Measurements from ENCODE around the gene TBC1D1.

The TBC1D1 gene

DNA sequence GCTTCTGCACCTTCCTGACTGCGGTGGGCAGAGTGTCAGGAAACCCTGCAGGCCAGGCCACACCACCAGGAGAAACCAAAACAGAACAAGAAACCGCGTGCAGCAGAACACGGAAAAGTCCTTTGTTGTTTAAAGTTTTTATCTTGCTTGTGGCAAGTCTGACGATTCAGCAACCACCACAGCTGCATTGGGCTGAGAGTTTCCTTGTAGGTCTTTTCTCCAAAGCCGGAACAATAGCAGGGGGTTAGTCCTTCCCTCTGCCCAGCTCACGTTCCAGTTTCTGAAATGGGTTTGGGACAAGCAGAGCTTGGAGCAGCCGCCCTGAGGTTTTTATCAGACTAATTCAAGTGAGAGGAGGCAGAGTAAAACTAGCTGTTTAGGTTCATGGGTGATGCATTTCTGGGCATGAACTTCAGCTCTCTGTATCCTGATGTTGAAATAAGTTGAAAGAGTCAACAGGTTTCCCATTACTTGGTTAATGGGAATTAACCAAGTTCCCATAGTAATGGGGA lies 286.2 kb downstream of the TBC1D1 start:
- Histone ChIP-seq H4K8ac (ENCODE audit: low read depth, low read length) (no peak overlapping the region), H2BK5ac (ENCODE audit: low read depth, low read length, poor library complexity) (no peak overlapping the region), H3K79me2 (ENCODE audit: control insufficient read depth, insufficient read depth, low read length, poor library complexity) (no peaks in the 10 kb centered on the region), H2BK120ac (ENCODE audit: insufficient read depth, low read length, poor library complexity) (no peak overlapping the region), H3K4me1 (ENCODE audit: control insufficient read depth in 1 of 2, insufficient read depth in 2 of 2, low read length in 2 of 2) (peaks cover 0 to 6% of the 10 kb centered on the region in 2 experiments), H3K36me3 (ENCODE audit: control insufficient read depth in 1 of 2, insufficient read depth in 2 of 2, low read length in 2 of 2) (no peaks in the 10 kb centered on the region), H3K9me3 (ENCODE audit: insufficient read depth, low read depth, low read length) (no peaks in the 10 kb centered on the region), H3K27me3 (ENCODE audit: insufficient read depth, low read length) (no peaks in the 10 kb centered on the region), H3K4ac (ENCODE audit: low read depth, low read length) (no peak overlapping the region), H4K12ac (ENCODE audit: low read depth, low read length) (no peak overlapping the region), H2AFZ (ENCODE audit: insufficient read depth, low read length, poor library complexity) (no peak overlapping the region), H4K91ac (ENCODE audit: low read depth, low read length) (no peak overlapping the region), H3K79me1 (ENCODE audit: low read length) (no peaks in the 10 kb centered on the region), H3K9ac (ENCODE audit: low read length) (no peak overlapping the region), H2BK12ac (ENCODE audit: low read length) (peak overlapping the region; percentile 22), H3K27ac (ENCODE audit: low read depth, low read length) (no peak overlapping the region), H3K4me2 (ENCODE audit: low read length) (no peak overlapping the region), H3K4me3 (ENCODE audit: low read depth, low read length) (no peak overlapping the region), H2AK5ac (ENCODE audit: low read length) (no peak overlapping the region), H3K18ac (ENCODE audit: low read length) (no peak overlapping the region), H3K14ac (ENCODE audit: low read length) (no peak overlapping the region), H3K23ac (ENCODE audit: low read length) (no peak overlapping the region)
- no CpG with 5 or more reads among the region's 8 CpGs for whole genome bisulfite sequencing (ENCODE audit: extremely low coverage, insufficient coverage, insufficient read length)
- DNase-seq = no peak

DNA sequence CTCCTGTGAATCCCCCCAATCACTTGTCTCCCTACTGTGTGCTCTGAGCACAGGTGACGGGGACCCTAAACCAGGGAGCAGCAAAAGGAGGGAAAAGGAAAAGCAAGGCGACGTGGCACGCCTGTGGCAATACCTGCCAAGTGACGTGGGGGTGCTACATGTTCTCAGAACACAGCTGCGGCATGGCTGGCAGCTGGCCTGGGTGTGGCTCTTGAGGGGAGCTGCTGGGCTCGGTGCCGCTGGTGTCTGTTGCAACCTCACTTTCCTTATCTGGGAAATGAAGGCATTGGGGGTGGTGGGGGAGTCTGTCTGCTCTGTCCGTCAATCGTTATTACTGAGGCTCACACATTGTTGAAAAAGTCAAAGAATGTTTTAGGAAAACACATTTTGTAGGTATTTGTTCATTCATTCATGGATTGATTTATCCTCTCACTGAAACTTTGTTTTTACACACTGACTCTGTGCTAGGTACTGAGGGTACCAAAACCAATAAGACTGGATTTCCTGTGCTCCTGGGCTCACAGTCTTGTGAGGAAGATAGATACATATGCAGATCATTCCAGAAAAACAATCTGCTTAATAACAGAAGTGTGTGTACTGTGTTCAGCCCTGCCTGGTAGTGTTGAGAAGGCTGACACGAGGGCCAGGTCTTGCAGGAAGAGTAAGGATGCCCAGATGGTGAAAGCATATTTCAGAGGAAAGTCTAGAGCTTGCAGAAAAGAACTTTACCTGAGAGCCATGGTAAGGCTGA lies 286.9 kb downstream of the TBC1D1 start:
- Histone ChIP-seq H3K27me3 (ENCODE audit: insufficient read depth, low read length) (no peaks in the 10 kb centered on the region), H3K4ac (ENCODE audit: low read depth, low read length) (no peak overlapping the region), H2BK120ac (ENCODE audit: insufficient read depth, low read length, poor library complexity) (no peak overlapping the region), H3K79me1 (ENCODE audit: low read length) (no peaks in the 10 kb centered on the region), H3K79me2 (ENCODE audit: control insufficient read depth, insufficient read depth, low read length, poor library complexity) (no peaks in the 10 kb centered on the region), H3K18ac (ENCODE audit: low read length) (no peak overlapping the region), H3K9me3 (ENCODE audit: insufficient read depth, low read depth, low read length) (peaks cover 5% of the 10 kb centered on the region), H3K23ac (ENCODE audit: low read length) (no peak overlapping the region), H3K9ac (ENCODE audit: low read length) (no peak overlapping the region), H3K4me2 (ENCODE audit: low read length) (no peak overlapping the region), H3K14ac (ENCODE audit: low read length) (no peak overlapping the region), H4K91ac (ENCODE audit: low read depth, low read length) (no peak overlapping the region), H2AK5ac (ENCODE audit: low read length) (no peak overlapping the region), H2AFZ (ENCODE audit: insufficient read depth, low read length, poor library complexity) (no peak overlapping the region), H3K4me3 (ENCODE audit: low read depth, low read length) (no peak overlapping the region), H3K36me3 (ENCODE audit: control insufficient read depth in 1 of 2, insufficient read depth in 2 of 2, low read length in 2 of 2) (no peaks in the 10 kb centered on the region), H2BK12ac (ENCODE audit: low read length) (no peak overlapping the region), H3K4me1 (ENCODE audit: control insufficient read depth in 1 of 2, insufficient read depth in 2 of 2, low read length in 2 of 2) (peaks cover 0 to 6% of the 10 kb centered on the region in 2 experiments), H3K27ac (ENCODE audit: low read depth, low read length) (no peak overlapping the region), H4K12ac (ENCODE audit: low read depth, low read length) (no peak overlapping the region), H2BK5ac (ENCODE audit: low read depth, low read length, poor library complexity) (no peak overlapping the region), H4K8ac (ENCODE audit: low read depth, low read length) (no peak overlapping the region)
- WGBS (ENCODE audit: extremely low coverage, insufficient coverage, insufficient read length) = no CpG with 5 or more reads among the region's 11 CpGs
- DNase-seq = no peak

DNA sequence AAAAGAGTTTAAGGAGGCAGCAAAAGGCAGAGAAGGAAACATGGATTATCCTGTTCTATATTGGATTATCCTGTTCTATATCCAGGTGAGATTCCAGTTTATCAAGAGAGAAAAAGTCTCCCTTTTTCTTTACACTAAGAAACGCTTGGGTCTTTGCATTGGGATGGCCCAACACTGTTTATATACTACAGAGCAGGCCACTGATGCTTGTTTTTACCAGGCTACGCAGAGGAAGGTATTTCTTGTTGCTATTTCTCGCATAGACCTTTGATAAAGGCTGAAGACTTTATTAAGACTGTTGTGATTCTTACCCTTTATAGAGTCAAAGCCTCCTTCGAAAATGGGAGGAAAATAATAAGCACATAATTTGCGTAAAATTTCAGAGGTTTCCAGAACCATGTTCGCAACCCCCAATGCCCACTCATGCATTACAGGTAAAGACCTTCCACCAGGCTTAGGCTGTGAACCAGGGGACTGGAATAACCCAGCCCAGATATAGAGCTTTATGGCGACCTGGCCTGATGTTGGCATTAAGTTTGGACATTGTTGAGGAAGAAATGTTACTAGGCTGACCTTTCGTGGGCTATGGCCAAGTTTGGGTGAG lies 287.6 kb downstream of the TBC1D1 start:
- Histone ChIP-seq H3K27me3 (ENCODE audit: insufficient read depth, low read length) (no peaks in the 10 kb centered on the region), H4K91ac (ENCODE audit: low read depth, low read length) (no peak overlapping the region), H3K4me1 (ENCODE audit: control insufficient read depth in 1 of 2, insufficient read depth in 2 of 2, low read length in 2 of 2) (peaks cover 0 to 6% of the 10 kb centered on the region in 2 experiments), H3K18ac (ENCODE audit: low read length) (no peak overlapping the region), H3K4ac (ENCODE audit: low read depth, low read length) (no peak overlapping the region), H3K9me3 (ENCODE audit: insufficient read depth, low read depth, low read length) (peaks cover 9% of the 10 kb centered on the region), H3K14ac (ENCODE audit: low read length) (no peak overlapping the region), H3K4me2 (ENCODE audit: low read length) (no peak overlapping the region), H3K27ac (ENCODE audit: low read depth, low read length) (no peak overlapping the region), H2AFZ (ENCODE audit: insufficient read depth, low read length, poor library complexity) (no peak overlapping the region), H4K12ac (ENCODE audit: low read depth, low read length) (no peak overlapping the region), H3K79me2 (ENCODE audit: control insufficient read depth, insufficient read depth, low read length, poor library complexity) (no peaks in the 10 kb centered on the region), H3K4me3 (ENCODE audit: low read depth, low read length) (no peak overlapping the region), H2AK5ac (ENCODE audit: low read length) (no peak overlapping the region), H2BK5ac (ENCODE audit: low read depth, low read length, poor library complexity) (no peak overlapping the region), H4K8ac (ENCODE audit: low read depth, low read length) (no peak overlapping the region), H3K23ac (ENCODE audit: low read length) (no peak overlapping the region), H3K9ac (ENCODE audit: low read length) (no peak overlapping the region), H2BK12ac (ENCODE audit: low read length) (no peak overlapping the region), H3K79me1 (ENCODE audit: low read length) (no peaks in the 10 kb centered on the region), H2BK120ac (ENCODE audit: insufficient read depth, low read length, poor library complexity) (no peak overlapping the region), H3K36me3 (ENCODE audit: control insufficient read depth in 1 of 2, insufficient read depth in 2 of 2, low read length in 2 of 2) (no peaks in the 10 kb centered on the region)
- no peak for DNase-seq
- WGBS (ENCODE audit: extremely low coverage, insufficient coverage, insufficient read length) = no CpG with 5 or more reads among the region's 8 CpGs

DNA sequence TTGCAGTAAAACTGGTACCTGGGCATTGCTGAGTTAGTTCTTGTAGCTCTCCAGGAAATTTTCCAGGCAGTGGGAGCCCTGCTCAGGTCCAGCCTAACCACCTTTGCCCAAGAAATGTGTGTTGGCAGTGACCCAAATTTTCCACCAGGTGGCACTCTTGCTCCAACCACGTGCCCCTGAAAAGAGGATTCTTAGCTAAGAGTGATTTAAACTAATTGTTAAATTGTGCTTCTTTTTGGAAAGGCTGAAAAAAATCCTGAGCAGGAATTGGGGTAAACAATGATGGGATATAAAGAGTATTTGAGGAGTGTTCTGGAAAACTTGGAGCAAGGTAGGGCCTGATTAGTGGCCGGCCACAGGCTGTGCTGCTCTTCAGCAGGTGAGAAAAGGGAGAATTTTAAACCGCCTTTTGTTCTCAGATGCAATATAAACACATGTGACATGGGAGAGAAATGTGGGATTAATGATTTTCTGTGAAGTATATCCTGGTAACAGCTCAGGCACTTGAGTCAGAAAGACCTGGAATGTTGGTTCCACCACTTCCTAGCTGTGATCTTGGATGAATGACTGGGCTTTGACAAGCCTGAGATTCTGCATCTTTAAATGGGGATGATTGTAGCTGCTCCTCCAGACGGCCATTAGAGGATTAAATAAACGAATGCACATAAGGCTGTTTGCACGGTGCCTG lies 288.9 kb downstream of the TBC1D1 start:
- H4K12ac ChIP-seq (ENCODE audit: low read depth, low read length) = no peak overlapping the region

More for the DNA sequence above, 288.9 kb downstream of the TBC1D1 start:
- Histone ChIP-seq H3K4ac (ENCODE audit: low read depth, low read length) (no peak overlapping the region), H3K27ac (ENCODE audit: low read depth, low read length) (no peak overlapping the region), H3K18ac (ENCODE audit: low read length) (no peak overlapping the region), H3K79me1 (ENCODE audit: low read length) (no peaks in the 10 kb centered on the region), H3K27me3 (ENCODE audit: insufficient read depth, low read length) (no peaks in the 10 kb centered on the region), H3K23ac (ENCODE audit: low read length) (no peak overlapping the region), H3K14ac (ENCODE audit: low read length) (no peak overlapping the region), H3K4me3 (ENCODE audit: low read depth, low read length) (no peak overlapping the region), H2BK12ac (ENCODE audit: low read length) (no peak overlapping the region), H3K9ac (ENCODE audit: low read length) (no peak overlapping the region), H2AK5ac (ENCODE audit: low read length) (no peak overlapping the region), H4K8ac (ENCODE audit: low read depth, low read length) (no peak overlapping the region), H3K9me3 (ENCODE audit: insufficient read depth, low read depth, low read length) (peaks cover 9% of the 10 kb centered on the region), H4K91ac (ENCODE audit: low read depth, low read length) (no peak overlapping the region), H3K4me2 (ENCODE audit: low read length) (no peak overlapping the region), H2BK120ac (ENCODE audit: insufficient read depth, low read length, poor library complexity) (no peak overlapping the region), H3K4me1 (ENCODE audit: control insufficient read depth in 1 of 2, insufficient read depth in 2 of 2, low read length in 2 of 2) (peaks cover 0 to 6% of the 10 kb centered on the region in 2 experiments), H2BK5ac (ENCODE audit: low read depth, low read length, poor library complexity) (no peak overlapping the region), H2AFZ (ENCODE audit: insufficient read depth, low read length, poor library complexity) (no peak overlapping the region), H3K36me3 (ENCODE audit: control insufficient read depth in 1 of 2, insufficient read depth in 2 of 2, low read length in 2 of 2) (no peaks in the 10 kb centered on the region), H3K79me2 (ENCODE audit: control insufficient read depth, insufficient read depth, low read length, poor library complexity) (no peaks in the 10 kb centered on the region)
- no CpG with 5 or more reads among the region's 6 CpGs for WGBS (ENCODE audit: extremely low coverage, insufficient coverage, insufficient read length)
- DNase-seq = peak; percentile 44 to 90

Data from trophoblast cell (in vitro differentiated cells and primary cell).